SU-DHL-6 (cell line): ENCODE measurements around the gene RELN.

Source experiments
- H2AFZ ChIP-seq: fragments of 200-600 bp; sonication (generic); 2 replicates; pipeline ENCODE4 v1.6.1; 2014; ENCODE audit warnings: low read depth, mild to moderate bottlenecking, moderate library complexity, mixed read lengths, antibody characterized with exemption, low read length; ENCODE audit not compliant: severe bottlenecking
- H3F3A ChIP-seq: fragments of 200-600 bp; shearing (Covaris generic); 2 replicates; pipeline ENCODE4 v1.6.0; 2016; ENCODE audit warnings: antibody characterized with exemption, mild to moderate bottlenecking; ENCODE audit not compliant: insufficient read depth
- H3K27ac ChIP-seq: fragments of 200-600 bp; sonication (generic); 2 replicates; pipeline ENCODE4 v1.5.1; 2016; ENCODE audit warnings: low read depth, mild to moderate bottlenecking, low read length, moderate library complexity, mixed read lengths
- H3K27me3 ChIP-seq: fragments of 200-600 bp; sonication (generic), shearing (Covaris generic); 2 replicates; pipeline ENCODE4 v1.6.0; 2014; ENCODE audit warnings: mild to moderate bottlenecking, low read length
- H3K36me3 ChIP-seq: fragments of 200-600 bp; sonication (generic); 2 replicates; pipeline ENCODE4 v1.6.1; 2014; ENCODE audit warnings: mild to moderate bottlenecking, low read length, mixed read lengths
- H3K4me2 ChIP-seq: fragments of 300-600, 200-600 bp; shearing (Covaris generic), sonication (generic); 2 replicates; pipeline ENCODE4 v1.6.0; 2014; ENCODE audit warnings: low read length, low read depth, mild to moderate bottlenecking; ENCODE audit not compliant: poor library complexity, severe bottlenecking
- H3K4me3 ChIP-seq: fragments of 200-600 bp; sonication (generic); 2 replicates; pipeline ENCODE4 v1.5.1; 2014; ENCODE audit warnings: antibody characterized with exemption, low read length, mild to moderate bottlenecking, mixed read lengths; ENCODE audit not compliant: insufficient read depth, poor library complexity, severe bottlenecking
- H3K79me2 ChIP-seq: fragments of 200-600 bp; sonication (generic); 2 replicates; pipeline ENCODE4 v1.6.1; 2014; ENCODE audit warnings: mild to moderate bottlenecking, low read length, moderate library complexity; ENCODE audit not compliant: insufficient read depth
- H3K9ac ChIP-seq: fragments of 200-600 bp; sonication (generic); 2 replicates; pipeline ENCODE4 v1.7.0; 2014; ENCODE audit warnings: mild to moderate bottlenecking, low read length
- H3K9me2 ChIP-seq: fragments of 200-600 bp; sonication (generic); replicated peaks from 2 replicates; pipeline ENCODE4 v1.6.1; 2014; ENCODE audit warnings: low read length; ENCODE audit not compliant: insufficient read depth
- H3K9me3 ChIP-seq: fragments of 200-600 bp; sonication (generic); 2 replicates; pipeline ENCODE4 v1.6.1; 2014; ENCODE audit warnings: low read length, mixed read lengths; ENCODE audit not compliant: insufficient read depth
- H4K20me1 ChIP-seq: fragments of 200-600 bp; sonication (generic); 2 replicates; pipeline ENCODE4 v1.6.1; 2014; ENCODE audit warnings: low read depth, mild to moderate bottlenecking, antibody characterized with exemption, low read length, moderate library complexity, mixed read lengths
- CTCF ChIP-seq: fragments of 200-600 bp; sonication (generic); IDR thresholded peaks from one replicate; pipeline ENCODE4 v1.5.1; 2017; ENCODE audit warnings: antibody characterized with exemption, mild to moderate bottlenecking, low read length, moderate library complexity; ENCODE audit not compliant: insufficient read depth, poor library complexity, severe bottlenecking
- EZH2phosphoT487 ChIP-seq: fragments of 200-600 bp; sonication (generic), shearing (Covaris generic); conservative IDR thresholded peaks from 2 replicates; pipeline ENCODE4 v1.6.1; 2018; ENCODE audit warnings: mild to moderate bottlenecking, antibody characterized with exemption, low read length, moderate library complexity, mixed read lengths

The RELN gene

GRCh38 chr7:103762065-103762760, 227.2 kb downstream of the RELN start:
- Histone ChIP-seq H3K4me2 (no peak overlapping the region), H3K79me2 (no peaks in the 10 kb centered on the region), H3K36me3 (no peaks in the 10 kb centered on the region), H3K27me3 (no peaks in the 10 kb centered on the region), H3K9me2 (no peaks in the 10 kb centered on the region), H3K9ac (no peak overlapping the region), H3K27ac (no peak overlapping the region), H3K9me3 (no peaks in the 10 kb centered on the region), H3F3A (no peaks in the 10 kb centered on the region), H3K4me3 (no peak overlapping the region), H4K20me1 (no peaks in the 10 kb centered on the region), H2AFZ (no peak overlapping the region)
- TF ChIP-seq CTCF = no peak
- TF ChIP-seq EZH2phosphoT487 = no peak

GRCh38 chr7:103752995-103753394, 236.5 kb downstream of the RELN start:
- Histone ChIP-seq H4K20me1 (no peaks in the 10 kb centered on the region), H2AFZ (no peak overlapping the region), H3K9me3 (no peaks in the 10 kb centered on the region), H3K36me3 (no peaks in the 10 kb centered on the region), H3F3A (no peaks in the 10 kb centered on the region), H3K27ac (no peak overlapping the region), H3K4me3 (no peak overlapping the region), H3K4me2 (no peak overlapping the region), H3K79me2 (no peaks in the 10 kb centered on the region), H3K9ac (no peak overlapping the region), H3K27me3 (no peaks in the 10 kb centered on the region), H3K9me2 (no peaks in the 10 kb centered on the region)
- TF ChIP-seq CTCF (no peak), EZH2phosphoT487 (no peak)

- no peaks in the 10 kb centered on the region for H4K20me1 ChIP-seq
- TF ChIP-seq EZH2phosphoT487 (no peak), CTCF (no peak)
Measured at GRCh38 chr7:103751311-103751880, 238.1 kb downstream of the RELN start.

More at GRCh38 chr7:103751311-103751880, 238.1 kb downstream of the RELN start:
- Histone ChIP-seq H3K27me3 (no peaks in the 10 kb centered on the region), H3K36me3 (no peaks in the 10 kb centered on the region), H3K9me3 (no peaks in the 10 kb centered on the region), H3K9ac (no peak overlapping the region), H3F3A (no peaks in the 10 kb centered on the region), H3K79me2 (no peaks in the 10 kb centered on the region), H3K4me2 (no peak overlapping the region), H3K27ac (no peak overlapping the region), H3K4me3 (no peak overlapping the region), H2AFZ (no peak overlapping the region), H3K9me2 (no peaks in the 10 kb centered on the region)
